ENCODE measurements around the gene USP19. TPM values are rescaled to one million over a fixed set of nuclear protein-coding genes. Genes with fewer than 3 reads are reported as not detected.

The USP19 gene, protein sequence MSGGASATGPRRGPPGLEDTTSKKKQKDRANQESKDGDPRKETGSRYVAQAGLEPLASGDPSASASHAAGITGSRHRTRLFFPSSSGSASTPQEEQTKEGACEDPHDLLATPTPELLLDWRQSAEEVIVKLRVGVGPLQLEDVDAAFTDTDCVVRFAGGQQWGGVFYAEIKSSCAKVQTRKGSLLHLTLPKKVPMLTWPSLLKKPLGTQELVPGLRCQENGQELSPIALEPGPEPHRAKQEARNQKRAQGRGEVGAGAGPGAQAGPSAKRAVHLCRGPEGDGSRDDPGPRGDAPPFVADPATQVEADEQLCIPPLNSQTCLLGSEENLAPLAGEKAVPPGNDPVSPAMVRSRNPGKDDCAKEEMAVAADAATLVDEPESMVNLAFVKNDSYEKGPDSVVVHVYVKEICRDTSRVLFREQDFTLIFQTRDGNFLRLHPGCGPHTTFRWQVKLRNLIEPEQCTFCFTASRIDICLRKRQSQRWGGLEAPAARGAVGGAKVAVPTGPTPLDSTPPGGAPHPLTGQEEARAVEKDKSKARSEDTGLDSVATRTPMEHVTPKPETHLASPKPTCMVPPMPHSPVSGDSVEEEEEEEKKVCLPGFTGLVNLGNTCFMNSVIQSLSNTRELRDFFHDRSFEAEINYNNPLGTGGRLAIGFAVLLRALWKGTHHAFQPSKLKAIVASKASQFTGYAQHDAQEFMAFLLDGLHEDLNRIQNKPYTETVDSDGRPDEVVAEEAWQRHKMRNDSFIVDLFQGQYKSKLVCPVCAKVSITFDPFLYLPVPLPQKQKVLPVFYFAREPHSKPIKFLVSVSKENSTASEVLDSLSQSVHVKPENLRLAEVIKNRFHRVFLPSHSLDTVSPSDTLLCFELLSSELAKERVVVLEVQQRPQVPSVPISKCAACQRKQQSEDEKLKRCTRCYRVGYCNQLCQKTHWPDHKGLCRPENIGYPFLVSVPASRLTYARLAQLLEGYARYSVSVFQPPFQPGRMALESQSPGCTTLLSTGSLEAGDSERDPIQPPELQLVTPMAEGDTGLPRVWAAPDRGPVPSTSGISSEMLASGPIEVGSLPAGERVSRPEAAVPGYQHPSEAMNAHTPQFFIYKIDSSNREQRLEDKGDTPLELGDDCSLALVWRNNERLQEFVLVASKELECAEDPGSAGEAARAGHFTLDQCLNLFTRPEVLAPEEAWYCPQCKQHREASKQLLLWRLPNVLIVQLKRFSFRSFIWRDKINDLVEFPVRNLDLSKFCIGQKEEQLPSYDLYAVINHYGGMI (N-terminal part only)
- 10 to 100 TPM; 36.4 to 39.6 TPM for total RNA-seq
- 10 to 100 TPM in 1 of 2 donors, 1 to 10 TPM in 1; 8.1 to 18.3 TPM for polyA plus RNA-seq

DNA sequence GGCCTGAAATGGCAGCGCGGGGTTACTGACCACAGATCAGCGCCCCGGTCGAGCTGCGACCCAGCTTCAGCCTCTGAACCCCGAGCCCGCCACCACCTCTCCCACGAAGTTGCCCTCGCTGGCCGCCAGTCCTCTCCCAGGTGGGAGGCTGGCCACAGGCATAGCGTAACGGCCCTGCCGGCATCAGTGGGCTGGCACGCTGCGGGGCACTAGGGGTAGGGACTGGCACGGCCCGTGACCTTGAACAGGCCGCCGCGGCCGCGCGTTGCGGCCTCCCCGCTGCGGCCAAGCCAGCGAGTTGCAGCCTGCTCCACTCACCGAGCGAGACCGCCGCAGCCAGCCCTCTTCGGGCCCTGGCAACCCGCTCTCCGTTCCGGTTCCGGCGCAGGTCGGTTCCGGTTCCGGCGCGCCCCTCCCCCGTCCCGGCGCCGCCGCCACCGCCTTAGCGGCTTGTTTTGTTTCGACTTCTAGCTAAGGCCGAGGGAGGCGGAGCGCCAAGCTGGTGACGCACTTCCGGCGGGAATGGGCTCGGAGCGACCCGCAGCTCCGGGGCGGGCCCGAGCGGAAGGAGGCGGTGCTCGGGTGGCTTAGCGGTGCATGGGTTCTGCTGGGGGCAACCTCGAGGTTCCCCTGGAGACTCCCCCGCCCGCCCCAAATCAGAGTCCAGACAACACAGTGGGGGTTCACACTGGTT lies at the start of gene USP19:
USP19 (minus strand) TSS at position 386 of the 694 bp plus-strand sequence. CDS start 1,678 bp downstream, outside the sequence.
- 1% methylated on average over 70 of the region's 70 CpGs for WGBS
- H3K9me3 ChIP-seq (ENCODE audit: control insufficient read depth in 4 of 4, low read length in 3 of 4), result no peaks in the 10 kb centered on the region
- H3K4me1 ChIP-seq (ENCODE audit: control insufficient read depth in 4 of 4, insufficient read depth in 4 of 4, low read length in 3 of 4), result peaks cover 4 to 16% (median 13%) of the 10 kb centered on the region in 4 donors
- TF ChIP-seq NR2F2 (IDR thresholded peaks at IDR 0.05), result no peak
- TF ChIP-seq, protein P1, sequence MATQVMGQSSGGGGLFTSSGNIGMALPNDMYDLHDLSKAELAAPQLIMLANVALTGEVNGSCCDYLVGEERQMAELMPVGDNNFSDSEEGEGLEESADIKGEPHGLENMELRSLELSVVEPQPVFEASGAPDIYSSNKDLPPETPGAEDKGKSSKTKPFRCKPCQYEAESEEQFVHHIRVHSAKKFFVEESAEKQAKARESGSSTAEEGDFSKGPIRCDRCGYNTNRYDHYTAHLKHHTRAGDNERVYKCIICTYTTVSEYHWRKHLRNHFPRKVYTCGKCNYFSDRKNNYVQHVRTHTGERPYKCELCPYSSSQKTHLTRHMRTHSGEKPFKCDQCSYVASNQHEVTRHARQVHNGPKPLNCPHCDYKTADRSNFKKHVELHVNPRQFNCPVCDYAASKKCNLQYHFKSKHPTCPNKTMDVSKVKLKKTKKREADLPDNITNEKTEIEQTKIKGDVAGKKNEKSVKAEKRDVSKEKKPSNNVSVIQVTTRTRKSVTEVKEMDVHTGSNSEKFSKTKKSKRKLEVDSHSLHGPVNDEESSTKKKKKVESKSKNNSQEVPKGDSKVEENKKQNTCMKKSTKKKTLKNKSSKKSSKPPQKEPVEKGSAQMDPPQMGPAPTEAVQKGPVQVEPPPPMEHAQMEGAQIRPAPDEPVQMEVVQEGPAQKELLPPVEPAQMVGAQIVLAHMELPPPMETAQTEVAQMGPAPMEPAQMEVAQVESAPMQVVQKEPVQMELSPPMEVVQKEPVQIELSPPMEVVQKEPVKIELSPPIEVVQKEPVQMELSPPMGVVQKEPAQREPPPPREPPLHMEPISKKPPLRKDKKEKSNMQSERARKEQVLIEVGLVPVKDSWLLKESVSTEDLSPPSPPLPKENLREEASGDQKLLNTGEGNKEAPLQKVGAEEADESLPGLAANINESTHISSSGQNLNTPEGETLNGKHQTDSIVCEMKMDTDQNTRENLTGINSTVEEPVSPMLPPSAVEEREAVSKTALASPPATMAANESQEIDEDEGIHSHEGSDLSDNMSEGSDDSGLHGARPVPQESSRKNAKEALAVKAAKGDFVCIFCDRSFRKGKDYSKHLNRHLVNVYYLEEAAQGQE (IDR thresholded peaks at IDR 0.05), result no peak
- TF ChIP-seq JUND (IDR thresholded peaks at IDR 0.05), result no peak
- TF ChIP-seq, protein P2, sequence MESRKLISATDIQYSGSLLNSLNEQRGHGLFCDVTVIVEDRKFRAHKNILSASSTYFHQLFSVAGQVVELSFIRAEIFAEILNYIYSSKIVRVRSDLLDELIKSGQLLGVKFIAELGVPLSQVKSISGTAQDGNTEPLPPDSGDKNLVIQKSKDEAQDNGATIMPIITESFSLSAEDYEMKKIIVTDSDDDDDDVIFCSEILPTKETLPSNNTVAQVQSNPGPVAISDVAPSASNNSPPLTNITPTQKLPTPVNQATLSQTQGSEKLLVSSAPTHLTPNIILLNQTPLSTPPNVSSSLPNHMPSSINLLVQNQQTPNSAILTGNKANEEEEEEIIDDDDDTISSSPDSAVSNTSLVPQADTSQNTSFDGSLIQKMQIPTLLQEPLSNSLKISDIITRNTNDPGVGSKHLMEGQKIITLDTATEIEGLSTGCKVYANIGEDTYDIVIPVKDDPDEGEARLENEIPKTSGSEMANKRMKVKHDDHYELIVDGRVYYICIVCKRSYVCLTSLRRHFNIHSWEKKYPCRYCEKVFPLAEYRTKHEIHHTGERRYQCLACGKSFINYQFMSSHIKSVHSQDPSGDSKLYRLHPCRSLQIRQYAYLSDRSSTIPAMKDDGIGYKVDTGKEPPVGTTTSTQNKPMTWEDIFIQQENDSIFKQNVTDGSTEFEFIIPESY (IDR thresholded peaks at IDR 0.05), result no peak
- peak in 1 of 2 donors; percentile 49 for TF ChIP-seq EGR1 (IDR thresholded peaks at IDR 0.05; ENCODE audit: low read depth in 2 of 2)
- TF ChIP-seq FOXA2 (IDR thresholded peaks at IDR 0.05), result no peak
- no peak for TF ChIP-seq TAF1 (conservative IDR thresholded peaks at IDR 0.05)
- no peak for TF ChIP-seq FOXA1 (IDR thresholded peaks at IDR 0.05)
- TF ChIP-seq RXRA (IDR thresholded peaks at IDR 0.05), result no peak
- TF ChIP-seq GABPA (IDR thresholded peaks at IDR 0.05 in 1 of 2, conservative IDR thresholded peaks at IDR 0.05 in 1 of 2), result peak; percentile 87 to 97
- no peak for TF ChIP-seq HNF4G (IDR thresholded peaks at IDR 0.05)
- TF ChIP-seq SP1 (IDR thresholded peaks at IDR 0.05), result peak; percentile 68
- TF ChIP-seq, protein P3, sequence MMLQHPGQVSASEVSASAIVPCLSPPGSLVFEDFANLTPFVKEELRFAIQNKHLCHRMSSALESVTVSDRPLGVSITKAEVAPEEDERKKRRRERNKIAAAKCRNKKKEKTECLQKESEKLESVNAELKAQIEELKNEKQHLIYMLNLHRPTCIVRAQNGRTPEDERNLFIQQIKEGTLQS (IDR thresholded peaks at IDR 0.05), result no peak
- no peak for TF ChIP-seq RAD21 (IDR thresholded peaks at IDR 0.05)
- H3K27me3 ChIP-seq (ENCODE audit: control insufficient read depth in 4 of 4, insufficient read depth in 4 of 4, low read length in 3 of 4), result no peaks in the 10 kb centered on the region
- peak within 1 kb of the TSS; percentile 90 to 94 (median 91) for H3K4me3 ChIP-seq (ENCODE audit: low read depth in 1 of 3, low read length in 3 of 3)
- H3K27ac ChIP-seq (ENCODE audit: low read depth in 1 of 2, low read length in 2 of 2), result peak within 1 kb of the TSS; percentile 83 to 89
- peak; percentile 94 for DNase-seq (ENCODE audit: low spot score)
- peaks cover 20 to 63% (median 37%) of the 10 kb centered on the region in 4 donors for H3K36me3 ChIP-seq (ENCODE audit: control insufficient read depth in 4 of 4, insufficient read depth in 3 of 4, low read depth in 1 of 4, low read length in 3 of 4)
- H3K9ac ChIP-seq (ENCODE audit: low read depth in 1 of 2, low read length in 2 of 2), result peak within 1 kb of the TSS; percentile 79 to 91
